K562 (cell line): ENCODE results near the gene MYO18A. TPM values are rescaled to one million over a fixed set of nuclear protein-coding genes. Genes with fewer than 3 reads are reported as not detected.

Experiments
- ATAC-seq: fragments of 200-7000 bp; cut with Tn5 transposase; 3 replicates; pipeline ENCODE4 v1.9.1; 2020; ENCODE audit warnings: moderate library complexity
- BruUV-seq: library from RNA; stranded (reverse); fragments of 400-500 nt; replicated peaks from 2 replicates; lab custom pipeline; 2021; lab: Mats Ljungman, UMichigan
- CTCF ChIA-PET: fragments of 300-600 bp; formaldehyde crosslinking; extraction: SDS; loops from one replicate; lab custom pipeline; 2021; ENCODE audit warnings: low intra/inter-chr PET ratio; lab: Yijun Ruan, JAX
- POLR2A ChIA-PET: fragments of 300-600, 350-650 bp; sonication (Branson Sonifier 250); formaldehyde crosslinking; extraction: SDS; loops from one replicate; lab custom pipeline; 2021; ENCODE audit warnings: antibody characterized with exemption, inconsistent platforms; lab: Yijun Ruan, JAX
- DNase-seq, 4 experiments: peaks; one replicate each; pipeline versions ENCODE4 v3.0.0 to v3.0.0-alpha.2; 2011 to 2018; ENCODE audit warnings: low spot score in 3 of 4, mixed read lengths in 3 of 4; ENCODE audit errors: extremely low read depth in 1 of 4
- FAIRE-seq: peaks from 2 replicates; lab custom pipeline; 2011; peaks lifted over from hg19 to GRCh38; lab: Jason Lieb, UNC
- H2AFZ ChIP-seq: 2 replicates; pipeline ENCODE4 v1.6.0; 2011; ENCODE audit warnings: low read depth, low read length, control low read depth, inconsistent platforms
- H3K27ac ChIP-seq: fragments of 200-600 bp; 3 replicates; pipeline ENCODE4 v1.8.0; 2011; ENCODE audit warnings: low read depth, mild to moderate bottlenecking, control low read depth, inconsistent platforms, low read length, moderate library complexity, mixed read lengths; ENCODE audit errors: extremely low read depth
- H3K27me3 ChIP-seq, 2 experiments: fragments of 300-600 bp in 1 of 2; 2 replicates in 1 of 2; 3 replicates in 1 of 2; pipeline versions ENCODE4 v1.6.0 to v1.8.0; 2011; ENCODE audit warnings: inconsistent platforms in 2 of 2, low read length in 2 of 2, mild to moderate bottlenecking in 1 of 2, mixed read lengths in 1 of 2, moderate library complexity in 1 of 2; ENCODE audit not compliant: control insufficient read depth in 2 of 2, insufficient read depth in 2 of 2
- H3K36me3 ChIP-seq: fragments of 300-600 bp; 3 replicates; pipeline ENCODE4 v1.8.0; 2011; ENCODE audit warnings: mild to moderate bottlenecking, low read length, inconsistent platforms; ENCODE audit not compliant: control insufficient read depth, insufficient read depth
- H3K4me1 ChIP-seq, 2 experiments: fragments of 200-600 bp in 1 of 2; replicated peaks in 1 of 2; 2 replicates in 1 of 2; 3 replicates in 1 of 2; pipeline versions ENCODE4 v1.5.1 to v1.8.0; 2011; ENCODE audit warnings: inconsistent platforms in 2 of 2, low read length in 2 of 2, mild to moderate bottlenecking in 1 of 2, mixed read lengths in 1 of 2, moderate library complexity in 1 of 2; ENCODE audit not compliant: control insufficient read depth in 2 of 2, insufficient read depth in 2 of 2
- H3K4me2 ChIP-seq: 2 replicates; pipeline ENCODE4 v1.6.1; 2011; ENCODE audit warnings: low read length, control low read depth, inconsistent platforms, mixed read lengths; ENCODE audit not compliant: insufficient read depth
- H3K4me3 ChIP-seq: fragments of 200-600 bp; sonication (generic), shearing (Covaris generic); 2 replicates; pipeline ENCODE4 v1.5.1; 2016; ENCODE audit warnings: control low read depth, inconsistent platforms
- H3K79me2 ChIP-seq: fragments of 200-600 bp; 3 replicates; pipeline ENCODE4 v1.8.0; 2011; ENCODE audit warnings: low read length, inconsistent platforms; ENCODE audit not compliant: control insufficient read depth, insufficient read depth
- H3K9ac ChIP-seq, 2 experiments: 2 replicates each; pipeline versions ENCODE4 v1.6.0 to v1.6.1; 2011; ENCODE audit warnings: low read depth in 2 of 2, low read length in 2 of 2, control low read depth in 1 of 2, inconsistent platforms in 1 of 2, mild to moderate bottlenecking in 1 of 2, mixed read lengths in 1 of 2; ENCODE audit not compliant: insufficient read depth in 1 of 2
- H3K9me1 ChIP-seq: one replicate; pipeline ENCODE4 v1.6.0; 2011; ENCODE audit warnings: inconsistent platforms, mild to moderate bottlenecking, low read length, moderate library complexity; ENCODE audit not compliant: control insufficient read depth, insufficient read depth
- H3K9me3 ChIP-seq: replicated peaks from 2 replicates; pipeline ENCODE4 v1.5.1; 2011; ENCODE audit warnings: low read depth, low read length, inconsistent platforms; ENCODE audit not compliant: control insufficient read depth, insufficient read depth
- H4K20me1 ChIP-seq: replicated peaks from 2 replicates; pipeline ENCODE4 v1.6.1; 2011; ENCODE audit warnings: low read length, inconsistent platforms, mixed read lengths; ENCODE audit not compliant: control insufficient read depth, insufficient read depth
- ARID2 ChIP-seq: fragments of 450-650 bp; IDR thresholded peaks from 2 replicates; pipeline ENCODE4 v1.6.1; 2017; ENCODE audit warnings: antibody characterized with exemption, mild to moderate bottlenecking
- HDAC3 ChIP-seq: fragments of 450-650 bp; IDR thresholded peaks from 2 replicates; pipeline ENCODE4 v1.6.1; 2018; ENCODE audit warnings: borderline replicate concordance, mild to moderate bottlenecking, moderate library complexity; ENCODE audit not compliant: partially characterized antibody
- MYBL2 ChIP-seq, 2 experiments: fragments of 450-650 bp in 1 of 2; sonication (generic) in 1 of 2; formaldehyde crosslinking in 1 of 2; IDR thresholded peaks; 2 replicates each; pipeline versions ENCODE4 v1.6.1 to v1.8.1; 2017 to 2022; ENCODE audit warnings: borderline replicate concordance in 1 of 2, inconsistent platforms in 1 of 2, low read depth in 1 of 2, mild to moderate bottlenecking in 1 of 2, missing genetic modification reagents in 1 of 2, moderate library complexity in 1 of 2
- NFE2 ChIP-seq: IDR thresholded peaks from 2 replicates; pipeline ENCODE4 v1.6.1; 2014; ENCODE audit warnings: antibody characterized with exemption, low read depth
- NFIC ChIP-seq: fragments of 450-650 bp; IDR thresholded peaks from 2 replicates; pipeline ENCODE4 v1.6.1; 2017; ENCODE audit warnings: mild to moderate bottlenecking, inconsistent platforms
- NFIX ChIP-seq: fragments of 250-450 bp; sonication (Bioruptor Pico); IDR thresholded peaks from 2 replicates; pipeline ENCODE4 v1.4.0; 2020; ENCODE audit warnings: low read depth, mild to moderate bottlenecking, moderate library complexity
- NR2C2 ChIP-seq, 2 experiments: fragments of 200-800 bp in 1 of 2; sonication (Bioruptor generic) in 1 of 2; sonication (generic) in 1 of 2; formaldehyde crosslinking in 1 of 2; IDR thresholded peaks; 2 replicates each; pipeline versions ENCODE4 v1.6.1 to v1.8.0; 2016 to 2022; ENCODE audit warnings: mild to moderate bottlenecking in 1 of 2, missing compliant biosample characterization in 1 of 2, missing genetic modification characterization in 1 of 2, missing genetic modification reagents in 1 of 2
- SMAD1 ChIP-seq: fragments of 150-350 bp; IDR thresholded peaks from 2 replicates; pipeline ENCODE4 v1.6.1; 2014; ENCODE audit warnings: low read length, low read depth; ENCODE audit not compliant: partially characterized antibody
- ZNF175 ChIP-seq: fragments of 200-800 bp; sonication (Bioruptor generic); IDR thresholded peaks from 2 replicates; pipeline ENCODE4 v1.6.1; 2016; ENCODE audit warnings: low read depth, mild to moderate bottlenecking, missing genetic modification characterization, missing compliant biosample characterization
- WGBS: fragments of 100-300 bp; shearing (Covaris generic); methylation state at CpG from one replicate; pipeline ENCODE4 v1.1.6; 2016; ENCODE audit warnings: low coverage, mixed read lengths; ENCODE audit not compliant: insufficient coverage; ENCODE audit errors: missing lambda C conversion rate; 5-methylcytosine and 5-hydroxymethylcytosine counted together
- in situ Hi-C: fragments of 300-500 bp; cut with MboI; formaldehyde crosslinking; loops from 4 replicates; pipeline ENCODE4 v1.15.0; 2018; ENCODE audit warnings: inconsistent platforms, mixed read lengths
- intact Hi-C: fragments of 100-400 bp; cut with micrococcal nuclease; formaldehyde crosslinking; loops from 2 replicates; pipeline ENCODE4 v1.14.2; 2022
- polyA plus RNA-seq, 8 experiments: library from polyadenylated mRNA; depleted of rRNA in 4 of 8; stranded (reverse) in 5 of 8; unstranded in 3 of 8; fragments of >200 nt; fragmentation: Nextera tagmentation in 2 of 8; fragmentation: Illumina TruSeq in 1 of 8; extraction: Ambion mirVana in 2 of 8; extraction: Trizol in 1 of 8; gene quantifications; 2 replicates each; pipeline versions ENCODE4 v1.2.1 to v1.2.3, GENCODE V29; 2011 to 2014; ENCODE audit warnings: inconsistent platforms in 1 of 8, missing spikeins in 1 of 8
- total RNA-seq, 7 experiments: library from RNA; depleted of rRNA in 6 of 7; stranded (reverse); fragments of >200 nt in 6 of 7; fragmentation: Illumina TruSeq in 2 of 7; extraction: Trizol in 2 of 7; gene quantifications; 2 replicates each; pipeline versions ENCODE4 v1.2.1 to v1.2.3, GENCODE V29; 2011 to 2021; ENCODE audit warnings: low replicate concordance in 1 of 7
- TF ChIP-seq, protein P1 (sequence below): sonication (generic); formaldehyde crosslinking; IDR thresholded peaks from 2 replicates; pipeline ENCODE4 v1.8.1; 2022; ENCODE audit warnings: missing genetic modification reagents
- TF ChIP-seq, protein P2 (sequence below): sonication (generic); formaldehyde crosslinking; IDR thresholded peaks from 2 replicates; pipeline ENCODE4 v1.8.0; 2022; ENCODE audit warnings: missing genetic modification reagents, mild to moderate bottlenecking, borderline replicate concordance
- TF ChIP-seq, protein P3 (sequence below): sonication (generic); formaldehyde crosslinking; IDR thresholded peaks from 2 replicates; pipeline ENCODE4 v1.8.0; 2022; ENCODE audit warnings: mild to moderate bottlenecking, missing genetic modification reagents

The MYO18A gene
- total and polyA plus RNA-seq, 9 of the 15 experiments (the other 6 are each of a cell fraction or from before 2014, with no cell fraction given): 2.5 to 65.4 (median 17.1) TPM

DNA sequence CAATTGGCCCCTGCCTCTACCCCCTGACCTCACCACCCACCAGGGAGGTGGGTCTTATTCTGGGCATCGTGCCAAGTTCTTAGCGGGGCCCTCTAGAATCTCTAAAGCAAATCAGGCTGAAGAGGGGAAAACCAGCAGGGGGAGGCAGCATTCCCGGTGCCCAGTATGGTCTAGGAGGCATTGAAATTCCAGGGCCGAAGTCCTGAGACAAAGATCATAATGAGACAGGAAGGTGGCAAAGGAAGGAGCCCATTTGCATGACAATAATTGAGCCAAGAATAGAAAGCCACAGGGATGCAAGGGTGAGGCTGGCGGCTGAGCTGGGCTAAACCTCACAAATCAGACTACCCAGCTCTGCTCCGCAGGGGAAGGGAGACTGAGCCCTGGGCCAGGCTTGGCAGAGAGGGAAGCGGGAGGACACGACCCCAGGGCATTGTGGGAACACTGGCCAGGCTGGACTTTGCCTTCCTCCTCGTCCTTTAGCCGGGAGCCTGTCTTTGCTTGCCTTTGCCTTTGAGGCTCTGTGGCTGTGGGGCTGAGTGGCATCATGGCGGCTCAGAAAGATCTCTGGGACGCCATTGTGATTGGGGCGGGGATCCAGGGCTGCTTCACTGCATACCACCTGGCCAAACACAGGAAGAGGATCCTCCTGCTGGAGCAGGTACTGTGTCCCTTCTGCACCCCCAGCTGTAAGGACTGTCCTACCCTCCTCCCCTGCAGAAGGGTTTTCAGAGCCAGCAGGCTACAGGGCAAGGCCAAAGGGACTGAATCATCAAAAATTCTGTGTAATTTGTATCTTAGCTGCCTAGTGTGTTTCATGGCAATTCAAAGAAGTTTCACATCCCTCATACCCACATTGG, 137.3 kb downstream of the MYO18A start, which contains the start of gene PIPOX:
Gene PIPOX, plus strand, starts transcription at position 463 of the 860 bp plus-strand sequence. Its CDS starts 85 bp downstream, at position 548.
- H2AFZ ChIP-seq: peak within 1 kb of the TSS; percentile 59; the same call in 1 of the 2 replicates
- peaks cover 20 to 25% of the 10 kb centered on the region in 2 experiments for H3K27me3 ChIP-seq
- no peaks in the 10 kb centered on the region for H3K36me3 ChIP-seq
- in situ Hi-C loops (no loop called here), intact Hi-C loops (no loop called here)
- no peaks in the 10 kb centered on the region for H3K9me1 ChIP-seq
- H3K79me2 ChIP-seq: no peaks in the 10 kb centered on the region
- ChIA-PET CTCF (interaction anchor here (0.7 kb wide), 1 partner anchor 78 kb away, joined by 3 read pairs; no protein-coding TSS in a partner anchor), POLR2A (interaction anchor here (0.7 kb wide), 1 partner anchor 75 kb away, joined by 3 read pairs; no protein-coding TSS in a partner anchor)
- H3K4me2 ChIP-seq: peak within 1 kb of the TSS; percentile 3; the same call in 1 of the 2 replicates
- H3K4me3 ChIP-seq: no peak within 1 kb of the TSS
- WGBS: 12% methylated on average over 10 of the region's 13 CpGs
- no peaks in the 10 kb centered on the region for H4K20me1 ChIP-seq
- ATAC-seq (peak; percentile 12; the same call in 2 of the 3 replicates), FAIRE-seq (no peak), DNase-seq (peak in 2 of 4 experiments; percentile 23 to 38)
- no peak within 1 kb of the TSS for H3K27ac ChIP-seq
- H3K9me3 ChIP-seq: no peaks in the 10 kb centered on the region
- H3K9ac ChIP-seq: peak within 1 kb of the TSS in 1 of 2 experiments; percentile 50; a peak in 2 of 4 replicates
- no TSS peak for BruUV-seq
- H3K4me1 ChIP-seq: peaks cover 6 to 10% of the 10 kb centered on the region in 2 experiments; a peak in 4 of 5 replicates
- TF ChIP-seq, protein P1, sequence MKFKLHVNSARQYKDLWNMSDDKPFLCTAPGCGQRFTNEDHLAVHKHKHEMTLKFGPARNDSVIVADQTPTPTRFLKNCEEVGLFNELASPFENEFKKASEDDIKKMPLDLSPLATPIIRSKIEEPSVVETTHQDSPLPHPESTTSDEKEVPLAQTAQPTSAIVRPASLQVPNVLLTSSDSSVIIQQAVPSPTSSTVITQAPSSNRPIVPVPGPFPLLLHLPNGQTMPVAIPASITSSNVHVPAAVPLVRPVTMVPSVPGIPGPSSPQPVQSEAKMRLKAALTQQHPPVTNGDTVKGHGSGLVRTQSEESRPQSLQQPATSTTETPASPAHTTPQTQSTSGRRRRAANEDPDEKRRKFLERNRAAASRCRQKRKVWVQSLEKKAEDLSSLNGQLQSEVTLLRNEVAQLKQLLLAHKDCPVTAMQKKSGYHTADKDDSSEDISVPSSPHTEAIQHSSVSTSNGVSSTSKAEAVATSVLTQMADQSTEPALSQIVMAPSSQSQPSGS: no peak
- TF ChIP-seq NFIX (CRISPR knock-in tag) (peak; percentile 93), ZNF175 (0 out of 2 replicates have a peak, but pooled peaks have one; percentile 26), NFIC (peak; percentile 98), HDAC3 (no peak), MYBL2 (IDR thresholded peaks at IDR 0.05; ENCODE audit: low read depth) (no peak), MYBL2 (CRISPR knock-in tag; IDR thresholded peaks at IDR 0.05; ENCODE audit: borderline replicate concordance) (no peak), SMAD1 (peak; percentile 58), NFE2 (no peak), ARID2 (no peak), NR2C2 (CRISPR knock-in tag; IDR thresholded peaks at IDR 0.05) (no peak), NR2C2 (tag; IDR thresholded peaks at IDR 0.05) (peak; percentile 61; the same call in 1 of the 2 replicates)
- TF ChIP-seq, protein P2, sequence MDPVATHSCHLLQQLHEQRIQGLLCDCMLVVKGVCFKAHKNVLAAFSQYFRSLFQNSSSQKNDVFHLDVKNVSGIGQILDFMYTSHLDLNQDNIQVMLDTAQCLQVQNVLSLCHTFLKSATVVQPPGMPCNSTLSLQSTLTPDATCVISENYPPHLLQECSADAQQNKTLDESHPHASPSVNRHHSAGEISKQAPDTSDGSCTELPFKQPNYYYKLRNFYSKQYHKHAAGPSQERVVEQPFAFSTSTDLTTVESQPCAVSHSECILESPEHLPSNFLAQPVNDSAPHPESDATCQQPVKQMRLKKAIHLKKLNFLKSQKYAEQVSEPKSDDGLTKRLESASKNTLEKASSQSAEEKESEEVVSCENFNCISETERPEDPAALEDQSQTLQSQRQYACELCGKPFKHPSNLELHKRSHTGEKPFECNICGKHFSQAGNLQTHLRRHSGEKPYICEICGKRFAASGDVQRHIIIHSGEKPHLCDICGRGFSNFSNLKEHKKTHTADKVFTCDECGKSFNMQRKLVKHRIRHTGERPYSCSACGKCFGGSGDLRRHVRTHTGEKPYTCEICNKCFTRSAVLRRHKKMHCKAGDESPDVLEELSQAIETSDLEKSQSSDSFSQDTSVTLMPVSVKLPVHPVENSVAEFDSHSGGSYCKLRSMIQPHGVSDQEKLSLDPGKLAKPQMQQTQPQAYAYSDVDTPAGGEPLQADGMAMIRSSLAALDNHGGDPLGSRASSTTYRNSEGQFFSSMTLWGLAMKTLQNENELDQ (CRISPR knock-in tag): no peak
- TF ChIP-seq, protein P3, sequence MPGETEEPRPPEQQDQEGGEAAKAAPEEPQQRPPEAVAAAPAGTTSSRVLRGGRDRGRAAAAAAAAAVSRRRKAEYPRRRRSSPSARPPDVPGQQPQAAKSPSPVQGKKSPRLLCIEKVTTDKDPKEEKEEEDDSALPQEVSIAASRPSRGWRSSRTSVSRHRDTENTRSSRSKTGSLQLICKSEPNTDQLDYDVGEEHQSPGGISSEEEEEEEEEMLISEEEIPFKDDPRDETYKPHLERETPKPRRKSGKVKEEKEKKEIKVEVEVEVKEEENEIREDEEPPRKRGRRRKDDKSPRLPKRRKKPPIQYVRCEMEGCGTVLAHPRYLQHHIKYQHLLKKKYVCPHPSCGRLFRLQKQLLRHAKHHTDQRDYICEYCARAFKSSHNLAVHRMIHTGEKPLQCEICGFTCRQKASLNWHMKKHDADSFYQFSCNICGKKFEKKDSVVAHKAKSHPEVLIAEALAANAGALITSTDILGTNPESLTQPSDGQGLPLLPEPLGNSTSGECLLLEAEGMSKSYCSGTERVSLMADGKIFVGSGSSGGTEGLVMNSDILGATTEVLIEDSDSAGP (CRISPR knock-in tag): no peak
